Colonic mucosa (tissue), 4 donors: ENCODE data around the gene FKBP7. TPM values are rescaled to one million over a fixed set of nuclear protein-coding genes. Genes with fewer than 3 reads are reported as not detected.
"Not testable (repeated sequence)": the region's sequence is repeated elsewhere in the genome, so short reads cannot be mapped to it uniquely, and the experiment has no call there.

ENCODE experiments used
- DNase-seq: peaks from one replicate; pipeline ENCODE4 v3.0.0-alpha.2; 2020
- H3K27ac ChIP-seq: fragments of 200-600 bp; one replicate; pipeline ENCODE4 v1.8.0; 2021
- H3K27me3 ChIP-seq: fragments of 200-600 bp; one replicate; pipeline ENCODE4 v1.8.0; 2021
- H3K36me3 ChIP-seq: fragments of 200-600 bp; one replicate; pipeline ENCODE4 v1.8.0; 2021
- H3K4me1 ChIP-seq: fragments of 200-600 bp; one replicate; pipeline ENCODE4 v1.8.0; 2021; ENCODE audit warnings: mild to moderate bottlenecking
- H3K4me3 ChIP-seq: fragments of 200-600 bp; one replicate; pipeline ENCODE4 v1.8.0; 2021
- H3K9ac ChIP-seq, 2 donors: one replicate each; pipeline ENCODE4 v1.7.0; 2013; ENCODE audit warnings: control low read depth in 2 of 2, low read depth in 2 of 2, low read length in 2 of 2
- H3K9me3 ChIP-seq: fragments of 200-600 bp; one replicate; pipeline ENCODE4 v1.8.0; 2021
- intact Hi-C: fragments of 100-400 bp; cut with DNase I; formaldehyde crosslinking; loops from one replicate; pipeline ENCODE4 v1.14.1; 2022
- total RNA-seq, 2 donors: library from RNA; stranded (reverse); fragmentation: NEBNext Ultra II Directional in 1 of 2; extraction: Animal tissue kit (Norgen Biotek cat#: 25700) in 1 of 2; gene quantifications; one replicate each; pipeline ENCODE4 v1.2.1, GENCODE V29; 2021
- TF ChIP-seq, protein P1 (sequence below): fragments of 200-600 bp; IDR thresholded peaks from one replicate; pipeline ENCODE4 v1.8.0; 2022; ENCODE audit warnings: antibody characterized with exemption, mild to moderate bottlenecking
- donor health status: healthy.
- donor health status: DM: no; HTN: no; CAD: no.
- donor health status: DM: no; HTN: no; CAD: no.

Gene FKBP7
- total RNA-seq, 2 donors from 2014 or later, result 2.6 to 3.9 TPM

DNA sequence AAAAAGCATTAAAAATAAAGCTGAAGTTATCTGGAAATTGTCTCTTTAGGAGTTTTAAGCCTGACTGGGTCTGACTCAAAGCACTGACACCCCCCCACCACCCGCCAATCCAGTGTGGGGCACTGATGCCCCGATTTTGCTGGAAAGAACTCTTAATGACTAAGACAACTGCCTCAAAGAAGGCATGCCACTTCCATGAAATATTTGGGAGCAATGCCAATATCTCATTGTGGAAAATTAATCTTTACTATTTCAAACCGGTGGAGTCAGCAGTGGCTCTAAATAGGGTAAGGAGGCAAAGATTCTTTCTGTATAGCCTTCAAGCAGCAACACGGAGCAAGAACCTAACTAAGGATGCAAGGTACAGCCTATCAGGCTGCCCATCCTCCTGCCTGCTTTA lies 4.5 kb downstream of the FKBP7 start:
- intact Hi-C loops, result no loop called here
- no peak overlapping the region for H3K4me3 ChIP-seq
- H3K27ac ChIP-seq, result no peak overlapping the region
- H3K4me1 ChIP-seq, result no peaks in the 10 kb centered on the region
- H3K36me3 ChIP-seq, result no peaks in the 10 kb centered on the region
- no peaks in the 10 kb centered on the region for H3K9me3 ChIP-seq
- H3K9ac ChIP-seq, result no peak overlapping the region
- DNase-seq, result no peak
- no peaks in the 10 kb centered on the region for H3K27me3 ChIP-seq
- TF ChIP-seq, protein P1, sequence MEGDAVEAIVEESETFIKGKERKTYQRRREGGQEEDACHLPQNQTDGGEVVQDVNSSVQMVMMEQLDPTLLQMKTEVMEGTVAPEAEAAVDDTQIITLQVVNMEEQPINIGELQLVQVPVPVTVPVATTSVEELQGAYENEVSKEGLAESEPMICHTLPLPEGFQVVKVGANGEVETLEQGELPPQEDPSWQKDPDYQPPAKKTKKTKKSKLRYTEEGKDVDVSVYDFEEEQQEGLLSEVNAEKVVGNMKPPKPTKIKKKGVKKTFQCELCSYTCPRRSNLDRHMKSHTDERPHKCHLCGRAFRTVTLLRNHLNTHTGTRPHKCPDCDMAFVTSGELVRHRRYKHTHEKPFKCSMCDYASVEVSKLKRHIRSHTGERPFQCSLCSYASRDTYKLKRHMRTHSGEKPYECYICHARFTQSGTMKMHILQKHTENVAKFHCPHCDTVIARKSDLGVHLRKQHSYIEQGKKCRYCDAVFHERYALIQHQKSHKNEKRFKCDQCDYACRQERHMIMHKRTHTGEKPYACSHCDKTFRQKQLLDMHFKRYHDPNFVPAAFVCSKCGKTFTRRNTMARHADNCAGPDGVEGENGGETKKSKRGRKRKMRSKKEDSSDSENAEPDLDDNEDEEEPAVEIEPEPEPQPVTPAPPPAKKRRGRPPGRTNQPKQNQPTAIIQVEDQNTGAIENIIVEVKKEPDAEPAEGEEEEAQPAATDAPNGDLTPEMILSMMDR, result no peak

DNA sequence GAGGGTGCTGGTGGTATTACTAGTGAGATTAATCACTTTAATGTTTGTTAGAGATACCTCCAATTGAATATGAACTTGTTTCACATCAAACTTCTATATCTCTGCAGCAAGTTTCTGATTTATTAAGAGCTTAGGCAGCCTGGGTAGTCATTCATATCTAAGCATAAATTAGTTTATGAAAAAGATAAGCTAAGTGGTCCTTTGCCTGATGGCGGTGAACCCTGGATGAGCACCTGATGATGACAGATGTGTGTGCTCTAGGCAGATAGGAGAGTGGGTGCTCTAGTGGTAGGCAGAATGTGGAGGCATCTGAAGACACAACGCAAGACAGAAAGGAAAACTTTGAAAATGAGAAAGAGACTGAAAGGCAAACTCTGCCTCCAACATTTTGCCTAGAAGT lies 5.0 kb downstream of the FKBP7 start:
- Histone ChIP-seq H3K9ac (no peak overlapping the region), H3K4me3 (no peak overlapping the region), H3K4me1 (no peaks in the 10 kb centered on the region), H3K27me3 (no peaks in the 10 kb centered on the region), H3K9me3 (no peaks in the 10 kb centered on the region), H3K36me3 (no peaks in the 10 kb centered on the region), H3K27ac (no peak overlapping the region)
- intact Hi-C loops, result no loop called here
- TF ChIP-seq, protein P1, result no peak
- DNase-seq, result no peak

DNA sequence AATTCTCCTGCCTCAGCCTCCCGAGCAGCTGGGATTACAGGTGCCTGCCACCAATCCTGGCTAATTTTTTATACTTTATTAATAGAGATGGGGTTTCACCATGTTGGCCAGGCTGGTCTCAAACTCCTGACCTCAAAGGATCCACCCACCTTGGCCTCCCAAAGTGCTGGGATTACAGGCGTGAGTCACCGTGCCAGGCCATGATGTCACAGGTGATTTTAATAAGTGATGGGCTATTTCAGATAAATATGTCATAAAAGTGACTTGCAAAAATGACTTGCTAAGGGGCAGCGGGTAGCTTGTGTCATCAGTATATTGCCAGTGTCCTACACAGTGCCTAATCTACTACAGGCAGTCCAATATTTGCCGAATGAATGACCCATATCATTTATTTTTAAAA lies 7.1 kb downstream of the FKBP7 start:
- H3K4me1 ChIP-seq, H3K27me3 ChIP-seq, H3K27ac ChIP-seq, intact Hi-C loops, H3K4me3 ChIP-seq, H3K9me3 ChIP-seq, H3K9ac ChIP-seq, DNase-seq, H3K36me3 ChIP-seq: not testable (repeated sequence)

DNA sequence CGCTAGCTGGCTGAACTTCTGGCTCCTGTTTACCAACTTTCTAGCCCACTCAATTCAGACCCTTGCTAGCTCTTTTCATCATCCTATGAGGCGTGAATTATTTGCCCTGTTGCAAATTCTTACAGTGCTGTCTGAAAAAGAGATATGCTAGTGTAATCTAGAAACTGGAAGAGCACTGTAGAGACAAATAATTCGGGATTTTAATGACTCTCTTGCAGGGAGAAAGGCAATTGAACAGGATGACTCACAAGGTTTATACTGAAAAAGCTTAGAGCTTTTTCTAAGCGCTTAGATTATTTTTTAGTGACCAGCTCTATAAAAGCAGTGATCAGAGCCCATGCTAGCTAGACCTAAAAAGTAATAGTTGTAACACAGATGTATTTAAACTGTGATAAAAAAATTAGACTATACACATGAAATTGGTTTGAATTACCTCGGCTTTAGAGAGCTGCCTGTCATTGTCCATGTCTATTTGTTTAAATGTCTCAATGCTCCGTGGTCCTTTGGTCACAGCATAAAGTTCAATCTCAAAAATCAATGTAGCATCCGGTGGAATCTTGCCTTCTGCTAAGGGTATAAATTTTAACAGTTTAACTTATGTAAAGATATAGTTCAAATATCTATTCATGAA lies 9.1 kb downstream of the FKBP7 start:
- H3K27ac ChIP-seq, result no peak overlapping the region
- no peak overlapping the region for H3K4me3 ChIP-seq
- H3K9me3 ChIP-seq, result no peaks in the 10 kb centered on the region
- H3K9ac ChIP-seq, result no peak overlapping the region
- no peaks in the 10 kb centered on the region for H3K27me3 ChIP-seq
- H3K4me1 ChIP-seq, result no peaks in the 10 kb centered on the region
- intact Hi-C loops, result no loop called here
- DNase-seq, result no peak
- TF ChIP-seq, protein P1, result no peak
- H3K36me3 ChIP-seq, result no peaks in the 10 kb centered on the region

DNA sequence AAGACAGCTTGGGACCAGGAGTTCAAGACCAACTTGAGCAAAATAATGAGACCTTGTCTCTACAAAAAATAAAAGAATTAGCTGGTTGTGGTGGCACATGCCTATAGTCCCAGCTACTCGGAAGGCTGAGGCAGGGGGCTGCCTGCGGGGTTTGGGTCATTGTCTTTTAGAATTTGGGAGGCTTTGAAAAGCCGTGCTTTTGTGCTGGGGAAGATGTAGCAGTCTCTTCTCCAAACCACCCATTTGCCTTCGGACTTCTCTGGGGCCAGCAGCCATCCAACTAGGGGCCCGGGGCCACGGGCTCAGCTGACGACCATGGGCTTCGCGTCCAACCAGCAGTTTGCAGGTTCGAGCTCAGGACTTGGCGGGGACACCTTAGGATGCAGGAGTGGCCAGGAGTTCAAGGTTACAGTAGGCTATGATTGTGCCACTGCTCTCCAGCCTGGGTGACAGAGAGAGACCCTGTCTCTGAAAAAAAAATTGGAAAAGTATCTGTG lies 21.0 kb downstream of the FKBP7 start:
- Histone ChIP-seq H3K4me1 (no peaks in the 10 kb centered on the region), H3K27ac (no peak overlapping the region), H3K9me3 (no peaks in the 10 kb centered on the region), H3K9ac (no peak overlapping the region), H3K4me3 (no peak overlapping the region), H3K36me3 (no peaks in the 10 kb centered on the region), H3K27me3 (no peaks in the 10 kb centered on the region)
- DNase-seq, result no peak
- intact Hi-C loops, result no loop called here
- TF ChIP-seq, protein P1, result no peak

DNA sequence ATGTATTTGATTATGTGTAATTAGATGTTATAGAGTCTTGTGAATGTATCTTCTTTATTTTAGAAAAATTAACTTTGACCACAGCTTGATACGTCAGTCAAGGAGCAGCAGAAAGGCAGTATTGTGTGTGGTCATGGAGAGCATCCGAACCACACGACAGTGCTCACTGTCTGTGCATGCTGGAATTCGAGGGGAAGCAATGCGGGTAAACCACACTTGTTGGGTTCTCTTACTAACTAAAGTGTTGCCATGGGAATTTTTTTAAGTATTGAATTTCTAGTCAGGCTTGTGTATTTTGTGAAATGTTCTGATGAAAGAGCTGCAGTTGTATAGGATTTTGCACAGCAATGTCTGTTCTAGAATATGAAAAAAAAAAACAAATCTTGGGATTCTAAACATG lies 22.5 kb downstream of the FKBP7 start:
- intact Hi-C loops, result no loop called here
- no peak for DNase-seq
- Histone ChIP-seq H3K9ac (no peak overlapping the region), H3K36me3 (no peaks in the 10 kb centered on the region), H3K4me3 (no peak overlapping the region), H3K27me3 (no peaks in the 10 kb centered on the region), H3K27ac (no peak overlapping the region), H3K4me1 (no peaks in the 10 kb centered on the region), H3K9me3 (no peaks in the 10 kb centered on the region)
- TF ChIP-seq, protein P1, result no peak
